ENCODE measurements around the gene MSANTD3. TPM values are rescaled to one million over a fixed set of nuclear protein-coding genes. Genes with fewer than 3 reads are reported as not detected.

Gene MSANTD3
- total RNA-seq, 2 experiments from 2014 or later = 14.8 to 15.9 TPM

DNA sequence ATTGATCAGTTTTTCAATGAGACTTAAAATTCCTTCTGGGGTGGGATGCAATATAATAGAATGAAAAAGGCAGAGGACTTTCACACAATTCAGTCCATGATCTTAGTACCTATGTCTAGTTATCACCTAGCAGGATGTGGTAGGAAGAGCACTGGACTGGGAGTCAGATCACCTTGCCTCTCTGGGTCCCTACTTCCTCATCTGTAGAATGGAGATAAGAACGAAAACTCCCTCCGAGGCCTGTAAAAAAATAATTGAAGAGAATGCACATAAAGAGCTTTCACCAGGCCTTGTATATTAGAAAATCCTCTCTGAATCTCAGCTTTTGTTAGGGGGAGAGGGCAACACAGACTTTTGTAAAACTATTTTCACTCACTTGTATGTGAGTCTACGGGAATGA lies 45.3 kb downstream of the MSANTD3 start:
- H3K9me3 Mint-ChIP-seq (ENCODE audit: insufficient read depth) = no peaks in the 10 kb centered on the region
- H3K27ac Mint-ChIP-seq = no peak overlapping the region
- no peaks in the 10 kb centered on the region for H3K36me3 Mint-ChIP-seq (ENCODE audit: low read depth)
- DNase-seq (no peak), ATAC-seq (no peak)
- H3K27me3 Mint-ChIP-seq (ENCODE audit: low read depth) = peaks cover 38% of the 10 kb centered on the region
- CTCF ChIA-PET = interaction anchor here (1.0 kb wide), 1 partner anchor 35 kb away, joined by 3 read pairs; no protein-coding TSS in a partner anchor
- POLR2A ChIA-PET = no interaction called here
- H3K4me3 Mint-ChIP-seq = peak overlapping the region; percentile 7
- H3K4me1 Mint-ChIP-seq (ENCODE audit: low read depth) = peaks cover 3% of the 10 kb centered on the region

DNA sequence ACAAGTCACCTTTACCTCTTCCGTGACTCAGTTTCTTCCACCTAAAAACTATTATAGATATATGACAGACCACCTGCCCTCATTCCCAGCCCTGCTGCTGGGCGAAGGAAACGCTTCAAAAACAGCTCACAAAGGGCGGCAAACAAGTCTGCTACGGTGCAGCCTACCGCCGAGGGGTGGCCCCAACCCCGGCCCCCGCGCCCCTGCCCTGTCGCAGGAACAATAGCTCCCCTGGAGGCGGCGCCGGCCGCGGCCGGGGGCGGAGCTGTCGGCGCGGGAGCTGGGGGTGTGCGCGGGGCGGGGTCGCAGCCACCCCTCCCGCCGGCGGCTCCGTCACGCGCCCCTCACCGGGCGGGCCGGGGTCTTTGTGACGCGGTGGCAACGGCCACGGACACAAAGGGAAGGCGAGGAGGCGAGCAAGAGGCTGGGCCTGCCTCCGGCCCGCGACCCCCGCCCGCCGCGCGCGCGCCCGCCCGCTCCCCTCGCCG lies 45.9 kb downstream of the MSANTD3 start, which contains the start of gene TMEFF1:
TSS of gene TMEFF1 (plus strand) at position 362 of the 488 bp plus-strand sequence. CDS start 396 bp downstream, outside the sequence.
- Mint-ChIP-seq H3K27me3 (ENCODE audit: low read depth) (peaks cover 38% of the 10 kb centered on the region), H3K36me3 (ENCODE audit: low read depth) (no peaks in the 10 kb centered on the region), H3K27ac (no peak within 1 kb of the TSS), H3K4me3 (peak within 1 kb of the TSS; percentile 52), H3K4me1 (ENCODE audit: low read depth) (peaks cover 3% of the 10 kb centered on the region), H3K9me3 (ENCODE audit: insufficient read depth) (no peaks in the 10 kb centered on the region)
- ChIA-PET CTCF (interaction anchor here (1.0 kb wide), 1 partner anchor 35 kb away, joined by 3 read pairs; no protein-coding TSS in a partner anchor), POLR2A (no interaction called here)
- peak; percentile 59 for ATAC-seq
- DNase-seq = peak; percentile 41

DNA sequence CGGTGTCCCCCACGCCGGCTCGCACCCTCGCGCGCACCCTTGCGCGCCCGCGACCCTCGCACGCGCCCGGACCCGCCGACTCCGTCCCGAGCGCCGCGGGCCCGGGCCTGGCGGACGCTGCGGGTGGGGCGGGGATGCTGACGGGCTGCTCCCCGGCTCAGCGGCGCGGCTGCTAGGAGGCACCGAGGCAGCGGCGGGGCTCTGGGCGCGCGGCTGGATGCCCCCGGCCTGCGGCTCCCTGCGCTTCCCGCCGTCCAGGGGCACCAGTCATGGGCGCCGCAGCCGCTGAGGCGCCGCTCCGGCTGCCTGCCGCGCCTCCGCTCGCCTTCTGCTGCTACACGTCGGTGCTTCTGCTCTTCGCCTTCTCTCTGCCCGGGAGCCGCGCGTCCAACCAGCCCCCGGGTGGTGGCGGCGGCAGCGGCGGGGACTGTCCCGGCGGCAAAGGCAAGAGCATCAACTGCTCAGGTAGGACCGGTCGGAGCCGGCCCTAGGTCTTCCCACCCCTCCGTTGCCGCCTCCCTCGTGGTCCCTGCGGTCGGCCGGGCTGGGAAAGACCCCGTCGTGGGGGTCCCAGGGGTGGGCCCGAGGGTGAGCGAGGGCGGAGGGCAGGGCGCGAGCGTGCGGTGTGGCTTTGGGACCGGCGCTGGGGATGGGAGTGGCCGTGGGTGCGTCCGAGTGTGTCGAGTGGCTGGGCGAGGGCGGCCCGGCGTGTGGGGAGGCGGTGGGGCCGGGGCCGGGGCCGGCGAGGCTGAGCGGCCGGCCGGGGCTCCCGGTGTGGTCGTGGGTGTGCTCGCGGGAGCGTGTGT lies 46.5 kb downstream of the MSANTD3 start:
- ATAC-seq (peak; percentile 80), DNase-seq (peak; percentile 40)
- Mint-ChIP-seq H3K9me3 (ENCODE audit: insufficient read depth) (no peaks in the 10 kb centered on the region), H3K27me3 (ENCODE audit: low read depth) (peaks cover 38% of the 10 kb centered on the region), H3K36me3 (ENCODE audit: low read depth) (no peaks in the 10 kb centered on the region), H3K4me3 (peak overlapping the region; percentile 52), H3K4me1 (ENCODE audit: low read depth) (peaks cover 3% of the 10 kb centered on the region), H3K27ac (no peak overlapping the region)
- CTCF ChIA-PET = no interaction called here
- POLR2A ChIA-PET = no interaction called here

DNA sequence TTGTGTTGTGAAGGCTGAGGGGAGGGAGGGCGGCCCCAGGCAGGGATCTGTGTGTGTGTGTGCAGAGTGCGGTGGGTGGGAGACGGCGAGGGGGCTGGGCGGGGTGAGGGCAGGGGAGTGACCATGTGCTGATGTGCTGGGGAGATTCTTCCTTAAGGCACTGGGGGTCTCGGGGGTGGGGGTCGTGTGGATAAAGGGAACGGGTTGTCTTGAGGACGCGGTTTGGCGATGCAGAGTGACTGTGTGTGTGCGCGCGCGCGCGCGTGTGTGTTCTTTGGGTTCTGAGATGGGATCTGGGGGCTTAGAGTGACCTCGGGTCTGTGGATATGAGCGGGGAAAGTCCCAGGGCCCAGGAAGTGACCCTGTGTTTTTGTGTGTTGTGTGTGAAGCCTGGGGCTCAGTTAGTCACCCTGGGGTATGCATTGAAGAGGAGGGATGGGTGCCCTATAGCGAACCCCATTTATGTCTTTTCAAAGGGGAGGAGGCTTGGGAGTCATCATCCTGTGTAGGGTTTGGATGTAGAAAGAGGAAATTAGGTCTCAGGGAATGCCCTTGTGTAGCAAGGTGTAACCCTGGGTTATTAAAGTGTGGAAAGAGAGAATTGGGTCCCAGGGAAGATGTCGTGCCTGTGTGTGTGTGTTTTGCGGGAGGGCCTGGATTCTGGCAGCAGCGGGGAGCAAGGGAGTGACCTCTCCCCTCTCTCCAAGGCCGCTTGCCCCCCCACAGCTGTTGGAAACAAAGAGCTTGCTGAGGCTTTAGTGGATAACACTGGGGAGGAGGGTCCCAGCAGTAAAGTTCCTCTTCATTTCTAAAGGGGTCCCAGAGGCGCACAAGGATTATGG lies 47.4 kb downstream of the MSANTD3 start:
- no peaks in the 10 kb centered on the region for H3K36me3 Mint-ChIP-seq (ENCODE audit: low read depth)
- no peak for DNase-seq
- ChIA-PET CTCF (no interaction called here), POLR2A (no interaction called here)
- H3K27ac Mint-ChIP-seq = no peak overlapping the region
- ATAC-seq = no peak
- H3K9me3 Mint-ChIP-seq (ENCODE audit: insufficient read depth) = no peaks in the 10 kb centered on the region
- peaks cover 3% of the 10 kb centered on the region for H3K4me1 Mint-ChIP-seq (ENCODE audit: low read depth)
- H3K4me3 Mint-ChIP-seq = peak overlapping the region; percentile 52
- peaks cover 39% of the 10 kb centered on the region for H3K27me3 Mint-ChIP-seq (ENCODE audit: low read depth)

DNA sequence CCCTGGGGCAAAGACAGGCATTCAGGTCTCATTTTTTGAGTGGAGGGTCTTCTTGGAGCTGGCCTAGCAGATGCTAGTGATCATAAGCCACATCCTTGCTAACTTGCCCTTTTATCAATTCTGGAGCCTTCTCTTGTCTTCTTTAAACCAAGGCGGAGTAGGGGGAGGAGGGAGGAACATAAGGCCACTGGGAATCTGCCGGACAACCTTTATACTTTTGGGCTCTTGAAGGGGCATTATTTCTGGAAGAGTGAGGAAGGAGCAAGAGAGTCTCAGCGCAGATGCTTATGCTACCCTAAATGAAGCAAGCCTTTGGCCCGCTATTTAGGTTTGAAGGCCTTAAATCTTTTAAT lies 48.0 kb downstream of the MSANTD3 start:
- Mint-ChIP-seq H3K9me3 (ENCODE audit: insufficient read depth) (no peaks in the 10 kb centered on the region), H3K27ac (no peak overlapping the region), H3K4me3 (no peak overlapping the region), H3K4me1 (ENCODE audit: low read depth) (peaks cover 3% of the 10 kb centered on the region), H3K27me3 (ENCODE audit: low read depth) (peaks cover 39% of the 10 kb centered on the region), H3K36me3 (ENCODE audit: low read depth) (no peaks in the 10 kb centered on the region)
- ATAC-seq = no peak
- POLR2A ChIA-PET = no interaction called here
- no peak for DNase-seq
- CTCF ChIA-PET = no interaction called here

DNA sequence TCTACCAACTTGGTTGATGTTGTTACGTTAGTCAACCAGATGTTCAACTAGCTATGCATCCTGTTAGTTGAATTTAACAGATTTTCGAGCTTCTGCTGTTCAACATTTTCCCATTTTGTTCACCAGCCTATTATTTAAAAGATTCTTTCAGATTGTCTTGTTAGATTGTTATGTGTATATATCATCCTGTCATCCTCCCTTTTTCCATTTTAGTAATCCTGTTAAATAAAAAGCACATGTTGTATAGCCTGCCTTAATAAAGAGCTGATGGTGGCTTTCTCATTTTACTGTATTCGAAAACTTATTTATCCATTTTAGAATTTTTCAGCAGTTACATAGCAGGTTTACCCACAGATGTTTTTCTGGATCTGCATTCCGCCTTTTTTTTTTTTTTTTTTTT lies 50.3 kb downstream of the MSANTD3 start:
- ATAC-seq (no peak), DNase-seq (no peak)
- Mint-ChIP-seq H3K36me3 (ENCODE audit: low read depth) (no peaks in the 10 kb centered on the region), H3K9me3 (ENCODE audit: insufficient read depth) (no peaks in the 10 kb centered on the region), H3K27me3 (ENCODE audit: low read depth) (peaks cover 35% of the 10 kb centered on the region), H3K4me1 (ENCODE audit: low read depth) (peaks cover 3% of the 10 kb centered on the region), H3K4me3 (no peak overlapping the region), H3K27ac (no peak overlapping the region)
- CTCF ChIA-PET = no interaction called here
- POLR2A ChIA-PET = no interaction called here

DNA sequence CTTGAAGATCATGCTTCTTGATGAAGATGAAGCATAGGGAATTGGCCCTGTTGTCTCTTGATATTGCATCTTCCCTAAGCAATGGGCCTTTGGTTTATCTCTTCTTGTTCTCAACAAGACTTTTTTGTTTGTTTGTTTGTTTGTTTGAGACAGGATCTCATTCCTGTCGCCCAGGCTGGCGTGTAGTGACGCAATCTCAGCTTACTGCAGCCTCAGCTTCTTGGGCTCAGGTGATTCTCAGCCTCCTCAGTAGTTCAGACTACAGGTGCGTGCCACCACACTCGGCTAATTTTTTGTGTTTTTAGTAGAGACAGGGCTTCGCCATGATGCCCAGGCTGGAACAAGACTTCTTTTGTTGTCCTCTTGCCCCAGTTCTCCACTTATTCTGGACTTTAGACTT lies 51.2 kb downstream of the MSANTD3 start:
- H3K36me3 Mint-ChIP-seq (ENCODE audit: low read depth) = no peaks in the 10 kb centered on the region
- ATAC-seq (no peak), DNase-seq (no peak)
- peaks cover 3% of the 10 kb centered on the region for H3K4me1 Mint-ChIP-seq (ENCODE audit: low read depth)
- H3K4me3 Mint-ChIP-seq = no peak overlapping the region
- H3K27me3 Mint-ChIP-seq (ENCODE audit: low read depth) = peaks cover 35% of the 10 kb centered on the region
- CTCF ChIA-PET = no interaction called here
- POLR2A ChIA-PET = no interaction called here
- no peak overlapping the region for H3K27ac Mint-ChIP-seq
- H3K9me3 Mint-ChIP-seq (ENCODE audit: insufficient read depth) = no peaks in the 10 kb centered on the region

DNA sequence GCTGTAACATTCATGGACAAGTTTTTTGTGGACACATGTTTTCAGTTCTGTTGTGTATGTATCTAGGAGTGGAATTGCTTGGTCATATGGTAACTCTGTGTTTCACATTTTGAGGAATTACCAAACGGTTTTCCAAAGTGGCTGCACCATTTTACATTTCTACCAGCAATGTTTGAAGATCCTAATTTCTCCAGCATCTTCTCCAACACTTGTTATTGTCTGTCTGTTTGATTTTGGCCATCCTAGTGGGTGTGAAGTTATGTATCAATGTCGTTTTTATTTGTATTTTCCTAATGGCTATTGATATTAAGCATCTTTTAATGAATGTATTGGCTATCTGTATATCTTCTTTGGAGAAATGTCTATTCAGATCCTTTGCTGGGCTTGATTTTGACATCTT lies 52.9 kb downstream of the MSANTD3 start:
- Mint-ChIP-seq H3K27ac (no peak overlapping the region), H3K9me3 (ENCODE audit: insufficient read depth) (no peaks in the 10 kb centered on the region), H3K27me3 (ENCODE audit: low read depth) (peaks cover 23% of the 10 kb centered on the region), H3K36me3 (ENCODE audit: low read depth) (no peaks in the 10 kb centered on the region), H3K4me3 (no peak overlapping the region), H3K4me1 (ENCODE audit: low read depth) (no peaks in the 10 kb centered on the region)
- ATAC-seq (no peak), DNase-seq (no peak)
- CTCF ChIA-PET = no interaction called here
- POLR2A ChIA-PET = no interaction called here

DNA sequence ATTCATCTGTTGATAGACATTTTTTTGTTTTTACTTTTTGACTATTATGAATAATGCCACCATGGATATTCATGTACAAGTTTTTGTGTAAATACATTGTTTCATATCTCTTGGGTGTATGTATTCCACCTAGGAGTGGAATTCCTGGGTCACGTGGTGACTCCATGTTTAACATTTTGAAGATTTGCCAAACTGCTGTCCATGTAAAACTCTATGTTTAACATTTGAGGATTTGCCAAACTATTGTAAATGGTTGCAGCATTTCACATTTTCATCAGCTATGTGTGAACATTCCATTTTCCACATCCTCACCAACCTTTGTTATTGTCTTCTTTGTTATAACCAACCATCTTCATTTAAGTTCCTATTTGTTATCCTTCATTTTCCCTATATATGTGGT lies 58.3 kb downstream of the MSANTD3 start:
- ATAC-seq (no peak), DNase-seq (no peak)
- H3K27me3 Mint-ChIP-seq (ENCODE audit: low read depth) = peaks cover 12% of the 10 kb centered on the region
- H3K36me3 Mint-ChIP-seq (ENCODE audit: low read depth) = no peaks in the 10 kb centered on the region
- H3K9me3 Mint-ChIP-seq (ENCODE audit: insufficient read depth) = no peaks in the 10 kb centered on the region
- ChIA-PET POLR2A (no interaction called here), CTCF (no interaction called here)
- H3K27ac Mint-ChIP-seq = no peak overlapping the region
- H3K4me1 Mint-ChIP-seq (ENCODE audit: low read depth) = no peaks in the 10 kb centered on the region
- no peak overlapping the region for H3K4me3 Mint-ChIP-seq

DNA sequence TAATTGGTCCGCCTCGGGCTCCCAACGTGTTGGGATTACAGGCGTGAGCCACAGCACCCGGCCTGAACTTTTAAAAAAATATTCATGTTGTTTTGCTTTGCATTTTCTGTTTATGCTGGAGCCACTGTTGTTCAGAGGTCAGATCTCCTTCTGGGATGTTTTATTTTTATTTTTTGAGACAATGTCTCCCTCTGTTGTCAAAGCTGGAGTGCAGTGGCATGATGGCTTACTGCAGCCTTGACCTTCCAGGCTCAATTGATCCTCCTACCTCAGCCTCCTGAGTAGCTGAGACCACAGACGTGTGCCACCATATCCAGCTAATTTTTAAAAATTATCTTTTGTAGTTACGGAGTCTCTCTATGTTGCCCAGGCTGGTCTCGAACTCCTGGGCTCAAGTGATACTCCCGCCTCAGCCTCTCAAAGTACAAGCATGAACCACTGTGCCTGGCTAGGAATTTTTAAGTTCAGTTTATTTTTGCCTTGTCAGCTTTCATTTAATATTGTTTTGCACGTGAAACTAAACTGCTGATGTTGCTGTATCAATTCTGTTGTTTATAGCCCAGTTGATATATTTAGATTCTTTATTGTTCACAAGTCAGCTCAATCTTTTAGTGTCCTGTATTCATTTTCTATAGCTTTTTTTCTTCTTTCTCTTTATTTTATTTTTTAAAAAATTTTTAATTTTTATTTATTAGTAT lies 59.7 kb downstream of the MSANTD3 start:
- Mint-ChIP-seq H3K27ac (no peak overlapping the region), H3K4me3 (no peak overlapping the region), H3K9me3 (ENCODE audit: insufficient read depth) (no peaks in the 10 kb centered on the region), H3K36me3 (ENCODE audit: low read depth) (no peaks in the 10 kb centered on the region), H3K27me3 (ENCODE audit: low read depth) (peaks cover 4% of the 10 kb centered on the region), H3K4me1 (ENCODE audit: low read depth) (no peaks in the 10 kb centered on the region)
- ATAC-seq (no peak), DNase-seq (no peak)
- CTCF ChIA-PET = interaction anchor here (0.9 kb wide), 1 partner anchor 109 kb away, joined by 3 read pairs; no protein-coding TSS in a partner anchor
- POLR2A ChIA-PET = no interaction called here

DNA sequence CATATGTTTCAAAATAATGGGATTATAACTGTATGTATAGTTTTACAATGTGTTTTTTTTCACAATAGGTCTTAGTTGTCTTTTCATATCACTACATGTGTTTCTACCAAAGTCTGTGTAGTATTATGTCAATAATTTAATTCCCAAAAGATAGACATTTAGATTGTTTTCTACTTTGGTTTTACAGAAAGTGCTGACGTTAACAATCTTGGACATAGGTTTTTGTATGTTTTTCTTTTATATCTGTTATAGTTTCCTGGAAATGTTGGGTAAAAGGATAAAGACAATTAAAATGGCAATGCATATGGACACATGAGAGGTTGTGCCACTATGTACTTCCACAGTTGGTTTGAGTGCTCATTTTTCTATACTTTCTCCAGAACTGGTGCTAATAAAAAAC lies 61.2 kb downstream of the MSANTD3 start:
- no peaks in the 10 kb centered on the region for H3K27me3 Mint-ChIP-seq (ENCODE audit: low read depth)
- no peaks in the 10 kb centered on the region for H3K9me3 Mint-ChIP-seq (ENCODE audit: insufficient read depth)
- H3K27ac Mint-ChIP-seq = no peak overlapping the region
- POLR2A ChIA-PET = no interaction called here
- CTCF ChIA-PET = no interaction called here
- ATAC-seq (no peak), DNase-seq (no peak)
- no peaks in the 10 kb centered on the region for H3K36me3 Mint-ChIP-seq (ENCODE audit: low read depth)
- H3K4me1 Mint-ChIP-seq (ENCODE audit: low read depth) = no peaks in the 10 kb centered on the region
- no peak overlapping the region for H3K4me3 Mint-ChIP-seq

DNA sequence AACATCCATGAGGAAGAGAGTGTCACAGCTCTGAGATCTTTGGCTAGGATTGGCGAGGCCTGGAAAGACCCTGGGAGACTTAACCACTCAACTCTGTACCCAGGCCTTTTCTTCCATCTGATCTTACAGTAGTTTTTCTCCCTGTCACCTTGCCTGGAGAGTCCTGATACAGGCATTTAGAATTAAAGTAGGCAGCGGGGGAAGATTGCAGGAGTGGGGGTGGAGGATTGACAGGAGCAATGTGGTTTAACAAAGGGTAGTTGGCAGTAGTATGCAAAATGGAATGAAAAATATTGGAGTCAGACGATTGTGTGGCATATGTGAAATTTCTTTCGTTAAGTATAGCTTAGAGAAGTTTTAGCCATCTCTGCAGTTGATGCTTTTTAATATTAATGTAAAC lies 62.9 kb downstream of the MSANTD3 start:
- Mint-ChIP-seq H3K4me3 (no peak overlapping the region), H3K9me3 (ENCODE audit: insufficient read depth) (no peaks in the 10 kb centered on the region), H3K27ac (no peak overlapping the region), H3K36me3 (ENCODE audit: low read depth) (no peaks in the 10 kb centered on the region), H3K27me3 (ENCODE audit: low read depth) (no peaks in the 10 kb centered on the region), H3K4me1 (ENCODE audit: low read depth) (no peaks in the 10 kb centered on the region)
- ATAC-seq = no peak
- DNase-seq = no peak
- POLR2A ChIA-PET = no interaction called here
- CTCF ChIA-PET = no interaction called here

Measured in activated CD8-positive, alpha-beta T cell treated with anti-CD3 and anti-CD28 coated beads, Interleukin-2, amount 10 ng/mL, durations not matched to agents 7 days and 5 days (primary cell).